Right lobe of liver (tissue), 6 donors: Measurements from ENCODE around the gene ABI3. TPM values are rescaled to one million over a fixed set of nuclear protein-coding genes. Genes with fewer than 3 reads are reported as not detected.

Source experiments
- ATAC-seq, 4 donors: fragments of 200-7000 bp; cut with Tn5 transposase; one replicate each; pipeline ENCODE4 v1.9.1; 2020; ENCODE audit warnings: mild to moderate bottlenecking in 4 of 4, moderate library complexity in 4 of 4
- DNase-seq, 3 donors: peaks; one replicate each; pipeline ENCODE4 v3.0.0-alpha.2; 2020
- H3K27ac ChIP-seq, 3 donors: fragments of 200-600 bp; one replicate each; pipeline ENCODE4 v1.8.0; 2022
- H3K27me3 ChIP-seq, 2 donors: fragments of 200-600 bp; one replicate each; pipeline ENCODE4 v1.8.0; 2022
- H3K36me3 ChIP-seq, 4 donors: fragments of 200-600 bp; sonication (generic) in 1 of 4; one replicate each; pipeline versions ENCODE4 v1.5.1 to v1.8.0; 2017 to 2022; ENCODE audit warnings: control low read depth in 1 of 4
- H3K4me1 ChIP-seq, 4 donors: fragments of 200-600 bp; sonication (generic) in 1 of 4; one replicate each; pipeline versions ENCODE4 v1.5.1 to v1.8.0; 2017 to 2022; ENCODE audit warnings: control low read depth in 1 of 4
- H3K4me3 ChIP-seq, 3 donors: fragments of 200-600 bp; one replicate each; pipeline ENCODE4 v1.8.0; 2022
- H3K9me3 ChIP-seq, 4 donors: fragments of 200-600 bp; sonication (generic) in 1 of 4; one replicate each; pipeline versions ENCODE4 v1.5.1 to v1.8.0; 2017 to 2022; ENCODE audit warnings: control low read depth in 1 of 4
- CTCF ChIP-seq, 4 donors: fragments of 200-600 bp in 3 of 4; fragments of 450-650 bp in 1 of 4; IDR thresholded peaks; one replicate each; pipeline versions ENCODE4 v1.5.1 to v1.8.0; 2016 to 2022; ENCODE audit warnings: antibody characterized with exemption in 4 of 4, mild to moderate bottlenecking in 2 of 4
- POLR2A ChIP-seq: fragments of 450-650 bp; IDR thresholded peaks from one replicate; pipeline ENCODE4 v1.6.1; 2017; ENCODE audit warnings: antibody characterized with exemption, mild to moderate bottlenecking
- WGBS: methylation state at CpG from one replicate; pipeline ENCODE4 v1.1.6; 2018; ENCODE audit warnings: low coverage, low lambda C conversion rate; ENCODE audit not compliant: insufficient coverage; ENCODE audit errors: missing lambda C conversion rate; 5-methylcytosine and 5-hydroxymethylcytosine counted together
- intact Hi-C, 2 donors: fragments of 100-400 bp; cut with DNase I; formaldehyde crosslinking; loops; one replicate each; pipeline versions ENCODE4 v1.11.2 to v1.14.1; 2022
- total RNA-seq, 6 experiments: library from RNA; depleted of rRNA in 2 of 6; stranded (reverse); fragments of >200 nt in 2 of 6; fragmentation: NEBNext Ultra II Directional in 3 of 6; extraction: Animal tissue kit (Norgen Biotek cat#: 25700) in 3 of 6; gene quantifications; one replicate each; pipeline versions ENCODE4 v1.1.0 to v1.2.4, GENCODE V29; 2016 to 2023
- donor health status: DM: no; HTN: yes; CAD: no.
- donor health status: DM: no; HTN: no; CAD: no.
- donor health status: DM: no; HTN: no; CAD: no.
- donor health status: DM: no; HTN: yes; CAD: no.
- donor health status: DM: no; HTN: yes; CAD: no.

The ABI3 gene
- total RNA-seq, 6 experiments from 2014 or later, result 3.0 to 9.7 (median 3.8) TPM

- H3K4me3 ChIP-seq, result no peak overlapping the region
- no peaks in the 10 kb centered on the region for H3K27me3 ChIP-seq
- no peak overlapping the region for H3K27ac ChIP-seq
- no peaks in the 10 kb centered on the region for H3K9me3 ChIP-seq
- intact Hi-C loops, result loop anchor here in 1 of 2 donors (5.0 kb wide), 1 partner anchor 43 kb away; no protein-coding TSS in a partner anchor
- no peaks in the 10 kb centered on the region for H3K36me3 ChIP-seq
- TF ChIP-seq CTCF (IDR thresholded peaks at IDR 0.05), result no peak
- TF ChIP-seq POLR2A, result no peak
- DNase-seq (no peak), ATAC-seq (peak in 1 of 4 donors; percentile 4)
- 26% methylated on average over 7 of the region's 11 CpGs for WGBS
- H3K4me1 ChIP-seq, result peaks cover 0 to 4% (median 0%) of the 10 kb centered on the region in 4 donors
Measured at GRCh38 chr17:49224997-49225337, 14.5 kb downstream of the ABI3 start.

GRCh38 chr17:49225554-49226236, 15.2 kb downstream of the ABI3 start:
- Histone ChIP-seq H3K4me1 (peaks cover 0 to 6% (median 0%) of the 10 kb centered on the region in 4 donors), H3K36me3 (no peaks in the 10 kb centered on the region), H3K4me3 (no peak overlapping the region), H3K9me3 (no peaks in the 10 kb centered on the region), H3K27me3 (no peaks in the 10 kb centered on the region), H3K27ac (no peak overlapping the region)
- TF ChIP-seq CTCF (IDR thresholded peaks at IDR 0.05) (no peak), POLR2A (no peak)
- no peak for DNase-seq
- WGBS, result 66% methylated on average over 6 of the region's 8 CpGs
- intact Hi-C loops, result loop anchor here in 1 of 2 donors (5.0 kb wide), 1 partner anchor 43 kb away; no protein-coding TSS in a partner anchor
- ATAC-seq, result no peak

GRCh38 chr17:49226771-49227435, 16.4 kb downstream of the ABI3 start:
- Histone ChIP-seq H3K4me1 (peaks cover 0 to 14% (median 0%) of the 10 kb centered on the region in 4 donors), H3K4me3 (no peak overlapping the region), H3K9me3 (no peaks in the 10 kb centered on the region), H3K36me3 (no peaks in the 10 kb centered on the region), H3K27ac (no peak overlapping the region), H3K27me3 (no peaks in the 10 kb centered on the region)
- WGBS, result 74% methylated on average over 3 of the region's 3 CpGs
- no peak for TF ChIP-seq POLR2A
- no peak for TF ChIP-seq CTCF (IDR thresholded peaks at IDR 0.05)
- DNase-seq (no peak), ATAC-seq (no peak)
- intact Hi-C loops, result loop anchor here in 1 of 2 donors (5.0 kb wide), 1 partner anchor 45 kb away; no protein-coding TSS in a partner anchor

GRCh38 chr17:49227436-49228261, 17.1 kb downstream of the ABI3 start:
- intact Hi-C loops, result loop anchor here in 1 of 2 donors (5.0 kb wide), 1 partner anchor 45 kb away; no protein-coding TSS in a partner anchor

More at GRCh38 chr17:49227436-49228261, 17.1 kb downstream of the ABI3 start:
- Histone ChIP-seq H3K27me3 (no peaks in the 10 kb centered on the region), H3K4me3 (no peak overlapping the region), H3K9me3 (no peaks in the 10 kb centered on the region), H3K4me1 (peaks cover 0 to 14% (median 0%) of the 10 kb centered on the region in 4 donors), H3K27ac (no peak overlapping the region), H3K36me3 (no peaks in the 10 kb centered on the region)
- WGBS, result 13% methylated on average over 4 of the region's 5 CpGs
- peak; percentile 56 to 69 (median 62) for ATAC-seq
- DNase-seq, result peak; percentile 70 to 74 (median 72)
- peak; percentile 69 to 94 (median 81) for TF ChIP-seq CTCF (IDR thresholded peaks at IDR 0.05)
- TF ChIP-seq POLR2A, result no peak
